Adrenal gland (tissue), 12 donors: Measurements from ENCODE around the gene VSTM1. TPM values are rescaled to one million over a fixed set of nuclear protein-coding genes. Genes with fewer than 3 reads are reported as not detected.
"Not testable (repeated sequence)": the region's sequence is repeated elsewhere in the genome, so short reads cannot be mapped to it uniquely, and the experiment has no call there.

Experiments used
- DNase-seq, 7 donors: peaks; one replicate each; pipeline ENCODE4 v3.0.0-alpha.2; 2019 to 2020
- H3K27ac ChIP-seq, 5 donors: fragments of 200-600 bp; sonication (generic) in 4 of 5; 1 replicate in 3 of 5; 2 replicates in 2 of 5; pipeline versions ENCODE4 v1.5.1 to v1.8.0; 2016 to 2020; ENCODE audit warnings: mild to moderate bottlenecking in 1 of 5
- H3K27me3 ChIP-seq: fragments of 200-600 bp; 2 replicates; pipeline ENCODE4 v1.8.0; 2021
- H3K36me3 ChIP-seq, 2 donors: fragments of 200-600 bp; replicated peaks in 1 of 2; 1 replicate in 1 of 2; 2 replicates in 1 of 2; pipeline versions ENCODE4 v1.5.1 to v1.8.0; 2018 to 2022
- H3K4me1 ChIP-seq, 2 donors: fragments of 200-600 bp; replicated peaks in 1 of 2; 1 replicate in 1 of 2; 2 replicates in 1 of 2; pipeline versions ENCODE4 v1.5.1 to v1.8.0; 2018 to 2021
- H3K4me3 ChIP-seq, 4 donors: fragments of 200-600 bp; sonication (generic) in 3 of 4; one replicate each; pipeline ENCODE4 v1.5.1; 2016 to 2018
- H3K9me3 ChIP-seq, 3 donors: fragments of 200-600 bp; sonication (generic) in 1 of 3; replicated peaks in 1 of 3; 1 replicate in 2 of 3; 2 replicates in 1 of 3; pipeline versions ENCODE4 v1.5.1 to v1.8.0; 2016 to 2021
- POLR2A ChIP-seq, 2 donors: fragments of 450-650 bp; IDR thresholded peaks; one replicate each; pipeline ENCODE4 v1.6.1; 2017; ENCODE audit warnings: antibody characterized with exemption in 2 of 2, mild to moderate bottlenecking in 2 of 2, moderate library complexity in 1 of 2
- WGBS, 4 donors: extraction: QIAGEN DNeasy Blood & Tissue Kit in 2 of 4; methylation state at CpG; one replicate each; pipeline versions ENCODE4 v1.1.5 to v1.1.7; 2013 to 2017; 5-methylcytosine and 5-hydroxymethylcytosine counted together
- intact Hi-C, 2 donors: fragments of 100-400 bp; cut with DNase I; formaldehyde crosslinking; loops; one replicate each; pipeline versions ENCODE4 v1.14.1 to v1.15.0; 2022 to 2023
- polyA plus RNA-seq, 3 donors: library from polyadenylated mRNA; stranded (reverse); fragments of 200-250 nt in 2 of 3; fragments of 350-450 nt in 1 of 3; fragmentation: Illumina TruSeq in 1 of 3; extraction: RNeasy Lipid Tissue Mini Kit (QIAGEN cat#74804) in 1 of 3; gene quantifications; one replicate each; pipeline ENCODE4 v1.2.3, GENCODE V29; 2013 to 2014
- total RNA-seq, 9 donors: library from RNA; depleted of rRNA in 4 of 9; stranded (reverse); fragments of >200 nt in 4 of 9; fragments of 120-200 nt in 1 of 9; fragmentation: NEBNext Ultra II Directional in 1 of 9; extraction: Animal tissue kit (Norgen Biotek cat#: 25700) in 1 of 9; gene quantifications; one replicate each; pipeline versions ENCODE4 v1.1.0 to v1.2.4, GENCODE V29; 2013 to 2023
- TF ChIP-seq, protein P1 (sequence below), 6 experiments: fragments of 450-650 bp in 4 of 6; fragments of 200-600 bp in 2 of 6; sonication (generic) in 1 of 6; IDR thresholded peaks; 1 replicate in 5 of 6; 2 replicates in 1 of 6; pipeline versions ENCODE4 v1.5.1 to v1.8.0; 2016 to 2021; ENCODE audit warnings: antibody characterized with exemption in 6 of 6, mild to moderate bottlenecking in 2 of 6, moderate library complexity in 1 of 6
- donor health status: healthy with polysubstance abuse.
- donor health status: Bipolar disorder and iron deficiency.
- donor health status: DM: yes; HTN: yes; CAD: no.
- donor health status: DM: no; HTN: no; CAD: no.
- donor health status: DM: no; HTN: no; CAD: no.
- donor health status: DM: yes; HTN: yes; CAD: no.

Gene VSTM1
- total and polyA plus RNA-seq, 12 donors: 0.83 TPM; not detected in 11

DNA sequence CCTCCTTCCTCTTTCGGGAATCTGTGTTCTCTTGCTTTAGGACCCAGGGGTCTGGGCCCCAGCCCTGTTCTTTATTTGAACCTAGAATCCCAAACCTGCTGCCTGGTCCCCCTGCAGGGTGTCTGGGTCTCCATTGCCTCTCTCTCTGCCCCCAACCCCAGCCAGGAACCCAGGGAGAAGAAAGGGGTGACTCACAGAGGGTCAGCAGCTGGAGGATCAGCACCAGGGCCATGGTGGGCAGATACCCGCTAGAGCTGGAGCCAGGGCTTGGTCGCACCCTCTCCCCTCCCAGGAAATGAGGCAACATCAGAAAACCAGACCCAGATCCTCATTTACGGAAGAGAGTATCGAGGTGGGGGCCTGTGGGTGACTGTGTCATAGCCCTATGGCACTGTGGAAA lies 36.9 kb upstream of the VSTM1 start, which contains the start of gene OSCAR:
Gene OSCAR, minus strand, starts transcription at position 243 of the 400 bp plus-strand sequence. Its CDS starts 11 bp downstream, at position 232.
- H3K4me3 ChIP-seq: peak within 1 kb of the TSS in 1 of 4 donors; percentile 36
- peak in 1 of 7 donors; percentile 56 for DNase-seq
- H3K4me1 ChIP-seq: peaks cover 0 to 16% of the 10 kb centered on the region in 2 donors
- 47 to 59% (median 52%) methylated on average over 4 to 5 of the region's 5 CpGs for WGBS, 4 donors
- H3K27me3 ChIP-seq: no peaks in the 10 kb centered on the region
- intact Hi-C loops: no loop called here
- H3K36me3 ChIP-seq: peaks cover 0 to 1% of the 10 kb centered on the region in 2 donors
- no peak for TF ChIP-seq POLR2A (IDR thresholded peaks at IDR 0.05)
- TF ChIP-seq, protein P1, sequence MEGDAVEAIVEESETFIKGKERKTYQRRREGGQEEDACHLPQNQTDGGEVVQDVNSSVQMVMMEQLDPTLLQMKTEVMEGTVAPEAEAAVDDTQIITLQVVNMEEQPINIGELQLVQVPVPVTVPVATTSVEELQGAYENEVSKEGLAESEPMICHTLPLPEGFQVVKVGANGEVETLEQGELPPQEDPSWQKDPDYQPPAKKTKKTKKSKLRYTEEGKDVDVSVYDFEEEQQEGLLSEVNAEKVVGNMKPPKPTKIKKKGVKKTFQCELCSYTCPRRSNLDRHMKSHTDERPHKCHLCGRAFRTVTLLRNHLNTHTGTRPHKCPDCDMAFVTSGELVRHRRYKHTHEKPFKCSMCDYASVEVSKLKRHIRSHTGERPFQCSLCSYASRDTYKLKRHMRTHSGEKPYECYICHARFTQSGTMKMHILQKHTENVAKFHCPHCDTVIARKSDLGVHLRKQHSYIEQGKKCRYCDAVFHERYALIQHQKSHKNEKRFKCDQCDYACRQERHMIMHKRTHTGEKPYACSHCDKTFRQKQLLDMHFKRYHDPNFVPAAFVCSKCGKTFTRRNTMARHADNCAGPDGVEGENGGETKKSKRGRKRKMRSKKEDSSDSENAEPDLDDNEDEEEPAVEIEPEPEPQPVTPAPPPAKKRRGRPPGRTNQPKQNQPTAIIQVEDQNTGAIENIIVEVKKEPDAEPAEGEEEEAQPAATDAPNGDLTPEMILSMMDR (IDR thresholded peaks at IDR 0.05): no peak
- no peak within 1 kb of the TSS for H3K27ac ChIP-seq
- H3K9me3 ChIP-seq: no peaks in the 10 kb centered on the region

- H3K36me3 ChIP-seq, H3K4me3 ChIP-seq, intact Hi-C loops, H3K27ac ChIP-seq, H3K9me3 ChIP-seq, H3K27me3 ChIP-seq: not testable (repeated sequence)
- 68 to 83% (median 72%) methylated on average over 8 to 9 of the region's 9 CpGs for WGBS, 4 donors
- H3K4me1 ChIP-seq: peaks cover 0 to 18% of the 10 kb centered on the region in 2 donors
- DNase-seq: peak in 1 of 7 donors; percentile 33
These were observed 36.2 kb upstream of the VSTM1 start for GRCh38 chr19:54099903-54100255.

- Histone ChIP-seq H3K9me3 (no peaks in the 10 kb centered on the region), H3K27me3 (no peaks in the 10 kb centered on the region), H3K4me1 (peaks cover 0 to 18% of the 10 kb centered on the region in 2 donors), H3K4me3 (no peak overlapping the region), H3K27ac (no peak overlapping the region), H3K36me3 (no peaks in the 10 kb centered on the region)
- intact Hi-C loops: no loop called here
- DNase-seq: peak in 1 of 7 donors; percentile 6
- no peak for TF ChIP-seq POLR2A (IDR thresholded peaks at IDR 0.05)
- WGBS, 4 donors: 71 to 74% (median 72%) methylated on average over 11 to 12 of the region's 12 CpGs
These were observed 35.6 kb upstream of the VSTM1 start for GRCh38 chr19:54099190-54099902.

DNA sequence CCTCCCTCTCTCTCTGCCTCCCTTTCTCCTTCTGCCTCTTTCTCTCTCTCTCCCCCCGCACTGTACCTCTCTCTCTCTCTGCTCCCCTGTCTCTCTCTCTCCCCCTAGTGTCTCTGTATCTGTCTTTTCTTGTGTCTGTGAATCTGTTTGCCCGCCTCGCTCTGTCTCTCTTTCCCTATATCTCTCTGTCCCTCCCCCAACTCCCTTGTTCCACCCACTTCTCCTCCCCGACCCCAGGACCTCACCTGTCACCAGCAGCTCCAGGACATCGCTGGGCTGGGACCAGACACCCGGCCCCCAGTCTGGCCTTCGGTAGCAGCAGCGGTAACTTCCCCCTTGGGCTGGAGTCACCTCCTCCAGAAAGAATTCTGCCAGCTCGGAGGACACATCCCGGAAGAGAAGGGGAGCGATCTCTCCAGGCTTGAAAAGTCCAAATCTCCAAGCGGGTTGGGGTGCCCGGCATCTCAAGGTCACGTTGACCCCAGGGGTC lies 33.0 kb upstream of the VSTM1 start:
- intact Hi-C loops: no loop called here
- Histone ChIP-seq H3K36me3 (no peaks in the 10 kb centered on the region), H3K27ac (peak overlapping the region in 1 of 5 donors; percentile 43), H3K27me3 (no peaks in the 10 kb centered on the region), H3K4me1 (peaks cover 0 to 7% of the 10 kb centered on the region in 2 donors), H3K4me3 (peak overlapping the region in 1 of 4 donors; percentile 41), H3K9me3 (no peaks in the 10 kb centered on the region)
- 4 to 13% (median 10%) methylated on average over 14 of the region's 14 CpGs for WGBS, 4 donors
- TF ChIP-seq POLR2A (IDR thresholded peaks at IDR 0.05): no peak
- TF ChIP-seq, protein P1 (IDR thresholded peaks at IDR 0.05): peak in 1 of 6 experiments; percentile 24
- DNase-seq: no peak

GRCh38 chr19:54095859-54096616 lies 32.3 kb upstream of the VSTM1 start:
- peak overlapping the region in 1 of 4 donors; percentile 45 for H3K4me3 ChIP-seq
- H3K9me3 ChIP-seq, intact Hi-C loops, H3K27me3 ChIP-seq, H3K27ac ChIP-seq, H3K36me3 ChIP-seq, H3K4me1 ChIP-seq: not testable (repeated sequence)
- peak in 3 of 7 donors; percentile 50 to 71 (median 60) for DNase-seq
- WGBS, 4 donors: 1 to 3% (median 1%) methylated on average over 15 to 46 of the region's 46 CpGs
